Prostate gland (tissue), 2 donors: Measurements from ENCODE around the gene R3HDM2.

ENCODE experiments used
- POLR2A ChIP-seq: fragments of 450-650 bp; IDR thresholded peaks from one replicate; pipeline ENCODE4 v1.6.1; 2016; ENCODE audit warnings: antibody characterized with exemption, mild to moderate bottlenecking
- POLR2AphosphoS5 ChIP-seq: sonication (generic); formaldehyde crosslinking; IDR thresholded peaks from one replicate; pipeline ENCODE4 v1.6.1; 2017; ENCODE audit warnings: antibody characterized with exemption
- TF ChIP-seq, protein P1 (sequence below), 4 experiments: fragments of 200-600 bp in 2 of 4; fragments of 450-650 bp in 2 of 4; sonication (generic) in 2 of 4; IDR thresholded peaks; 1 replicate in 3 of 4; 2 replicates in 1 of 4; pipeline ENCODE4 v1.5.1; 2016 to 2019; ENCODE audit warnings: antibody characterized with exemption in 4 of 4, mild to moderate bottlenecking in 2 of 4, moderate library complexity in 2 of 4

DNA sequence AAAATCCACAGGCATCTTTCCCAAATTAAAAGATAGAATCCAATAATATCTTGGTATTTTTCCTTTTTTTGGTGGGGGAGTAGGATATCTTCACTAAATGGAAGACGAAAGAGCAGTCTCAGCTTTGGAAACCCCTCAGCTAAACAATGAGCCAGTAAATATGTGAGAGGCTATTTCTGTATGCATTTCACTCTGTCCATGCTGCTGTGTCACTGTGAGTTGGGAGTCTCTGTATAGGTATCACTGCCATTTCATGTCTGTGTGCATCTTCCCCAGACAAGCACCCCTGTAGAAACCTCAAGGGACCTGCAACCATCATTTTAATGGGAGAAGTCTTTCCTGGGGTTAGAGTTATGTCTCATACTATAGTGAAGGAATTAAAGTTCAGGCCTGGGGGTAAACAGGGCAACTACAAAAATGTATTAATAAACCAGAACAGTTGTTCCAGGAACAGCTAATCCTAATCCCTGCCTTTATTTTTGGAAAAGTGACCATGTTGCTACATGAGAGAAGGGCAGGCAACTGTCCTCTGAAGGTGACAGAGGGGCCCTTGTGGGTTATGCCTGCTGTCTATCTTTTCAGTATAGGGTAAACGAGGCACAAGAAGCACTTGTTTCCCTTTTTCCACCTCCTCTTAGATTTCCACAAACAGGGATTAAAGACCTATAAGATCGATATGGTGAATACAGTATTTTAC is 168.6 kb downstream of the R3HDM2 start:
- TF ChIP-seq, protein P1, sequence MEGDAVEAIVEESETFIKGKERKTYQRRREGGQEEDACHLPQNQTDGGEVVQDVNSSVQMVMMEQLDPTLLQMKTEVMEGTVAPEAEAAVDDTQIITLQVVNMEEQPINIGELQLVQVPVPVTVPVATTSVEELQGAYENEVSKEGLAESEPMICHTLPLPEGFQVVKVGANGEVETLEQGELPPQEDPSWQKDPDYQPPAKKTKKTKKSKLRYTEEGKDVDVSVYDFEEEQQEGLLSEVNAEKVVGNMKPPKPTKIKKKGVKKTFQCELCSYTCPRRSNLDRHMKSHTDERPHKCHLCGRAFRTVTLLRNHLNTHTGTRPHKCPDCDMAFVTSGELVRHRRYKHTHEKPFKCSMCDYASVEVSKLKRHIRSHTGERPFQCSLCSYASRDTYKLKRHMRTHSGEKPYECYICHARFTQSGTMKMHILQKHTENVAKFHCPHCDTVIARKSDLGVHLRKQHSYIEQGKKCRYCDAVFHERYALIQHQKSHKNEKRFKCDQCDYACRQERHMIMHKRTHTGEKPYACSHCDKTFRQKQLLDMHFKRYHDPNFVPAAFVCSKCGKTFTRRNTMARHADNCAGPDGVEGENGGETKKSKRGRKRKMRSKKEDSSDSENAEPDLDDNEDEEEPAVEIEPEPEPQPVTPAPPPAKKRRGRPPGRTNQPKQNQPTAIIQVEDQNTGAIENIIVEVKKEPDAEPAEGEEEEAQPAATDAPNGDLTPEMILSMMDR (IDR thresholded peaks at IDR 0.05): no peak
- TF ChIP-seq POLR2AphosphoS5 (no peak), POLR2A (no peak)
